ENCODE data around the gene NDUFAF3.
"Not testable (repeated sequence)": the region's sequence is repeated elsewhere in the genome, so short reads cannot be mapped to it uniquely, and the experiment has no call there.

The NDUFAF3 gene

DNA sequence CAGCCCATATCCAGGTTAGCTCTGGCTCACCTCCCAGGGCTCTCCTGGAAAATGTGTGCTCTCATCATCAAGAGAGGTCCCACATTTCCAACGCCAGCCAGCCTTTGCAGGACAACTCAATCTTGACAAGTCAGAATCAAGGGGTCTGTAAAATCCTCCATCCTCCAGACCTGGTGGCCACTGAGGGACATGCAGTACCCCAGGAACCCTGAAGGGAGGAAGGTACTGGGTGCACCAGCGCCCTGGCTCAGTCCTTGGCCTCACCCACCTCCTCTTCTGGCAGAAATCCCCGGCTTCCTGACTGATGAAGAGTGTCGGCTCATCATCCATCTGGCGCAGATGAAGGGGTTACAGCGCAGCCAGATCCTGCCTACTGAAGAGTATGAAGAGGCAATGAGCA, 20.8 kb upstream of the NDUFAF3 start:
- DNase-seq = no peak

DNA sequence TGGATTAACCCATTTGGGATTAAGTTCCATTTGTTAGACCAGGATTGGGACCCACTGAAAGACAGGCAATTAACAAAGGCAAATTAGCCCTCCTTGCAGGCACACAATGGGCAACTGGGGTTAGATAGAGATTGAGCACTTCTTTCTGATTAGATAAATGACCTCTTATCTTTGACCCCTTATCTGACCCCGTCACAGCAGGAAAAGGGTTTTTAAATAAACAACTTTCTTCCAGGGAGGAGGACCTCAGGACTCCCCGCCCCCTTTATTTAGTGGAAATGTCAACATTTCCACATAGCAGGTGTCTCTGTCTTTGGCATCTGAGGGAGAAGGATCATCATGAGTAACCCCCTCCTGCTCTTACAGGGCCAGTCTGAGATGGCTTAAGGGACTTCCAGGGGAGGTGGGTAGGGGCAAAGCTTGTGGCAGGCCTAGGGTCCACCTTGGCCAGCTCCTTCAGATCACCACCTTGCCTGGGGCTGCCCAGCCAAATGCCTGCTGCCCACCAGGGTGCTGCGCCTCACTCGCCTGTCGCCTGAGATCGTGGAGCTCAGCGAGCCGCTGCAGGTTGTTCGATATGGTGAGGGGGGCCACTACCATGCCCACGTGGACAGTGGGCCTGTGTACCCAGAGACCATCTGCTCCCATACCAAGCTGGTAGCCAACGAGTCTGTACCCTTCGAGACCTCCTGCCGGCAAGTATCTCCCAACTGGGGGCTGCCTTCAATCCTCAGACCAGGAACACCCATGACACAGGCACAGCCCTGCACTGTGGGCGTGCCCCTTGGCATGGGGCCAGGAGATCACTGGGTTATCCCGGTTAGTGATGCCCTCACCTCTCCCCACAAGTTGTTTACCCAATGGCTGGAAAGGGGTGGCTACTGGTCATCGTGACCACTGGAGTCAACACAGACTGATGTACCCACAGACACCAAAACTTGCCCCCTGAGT, 17.3 kb upstream of the NDUFAF3 start:
- DNase-seq = no peak

DNA sequence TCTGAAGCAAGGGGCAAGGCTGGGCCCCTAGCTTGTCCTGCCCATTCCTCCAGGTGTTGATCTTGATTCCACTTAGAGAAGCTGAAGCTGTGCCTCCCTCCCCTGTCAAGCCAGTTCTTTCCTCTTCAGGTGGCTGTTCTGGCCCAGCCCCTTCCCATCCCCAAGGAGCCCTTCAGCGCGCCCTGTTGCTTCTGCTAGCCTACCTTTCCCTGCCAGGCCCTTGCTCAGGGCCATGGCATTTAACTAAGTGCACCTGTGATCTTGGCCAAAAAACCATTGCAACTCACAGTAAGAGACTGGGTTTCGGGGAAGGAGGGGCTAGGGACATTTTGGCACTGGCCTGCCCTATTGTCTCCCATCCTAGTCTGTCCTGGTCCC, 16.6 kb upstream of the NDUFAF3 start:
- DNase-seq = no peak

DNA sequence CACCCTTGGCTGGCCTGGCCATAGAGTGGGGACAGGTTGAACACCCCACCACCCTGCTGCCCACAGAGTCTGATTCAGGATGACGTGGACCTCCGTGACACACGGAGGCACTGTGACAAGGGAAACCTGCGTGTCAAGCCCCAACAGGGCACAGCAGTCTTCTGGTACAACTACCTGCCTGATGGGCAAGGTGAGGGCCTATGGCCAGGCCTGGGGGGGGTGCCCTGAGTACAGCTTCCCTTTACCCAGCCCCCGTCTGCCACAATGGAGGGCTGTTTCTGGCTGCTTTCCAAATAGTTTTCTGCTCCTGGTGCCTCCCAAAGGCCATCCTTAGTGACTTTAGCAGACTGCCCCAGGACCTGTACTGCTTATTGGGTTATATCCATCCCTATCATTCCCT, 15.9 kb upstream of the NDUFAF3 start:
- no peak for DNase-seq

DNA sequence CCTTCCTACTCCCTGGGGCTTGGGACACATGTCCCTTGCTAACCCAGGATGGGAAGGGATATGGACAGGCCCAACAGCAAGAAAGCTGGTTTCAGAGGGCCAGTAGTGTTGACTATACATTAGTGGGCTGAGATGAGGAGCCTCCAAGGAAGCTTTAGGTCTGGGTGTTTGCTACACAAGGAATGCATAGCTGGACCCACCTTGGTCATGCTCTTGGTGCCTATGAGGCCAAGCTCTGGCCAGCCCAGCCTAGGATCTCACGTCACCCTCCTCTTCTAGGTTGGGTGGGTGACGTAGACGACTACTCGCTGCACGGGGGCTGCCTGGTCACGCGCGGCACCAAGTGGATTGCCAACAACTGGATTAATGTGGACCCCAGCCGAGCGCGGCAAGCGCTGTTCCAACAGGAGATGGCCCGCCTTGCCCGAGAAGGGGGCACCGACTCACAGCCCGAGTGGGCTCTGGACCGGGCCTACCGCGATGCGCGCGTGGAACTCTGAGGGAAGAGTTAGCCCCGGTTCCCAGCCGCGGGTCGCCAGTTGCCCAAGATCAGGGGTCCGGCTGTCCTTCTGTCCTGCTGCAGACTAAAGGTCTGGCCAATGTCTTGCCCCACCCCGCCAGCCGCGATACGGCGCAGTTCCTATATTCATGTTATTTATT, 15.4 kb upstream of the NDUFAF3 start:
- peak in 1 of 2 donors; percentile 23 for DNase-seq

DNA sequence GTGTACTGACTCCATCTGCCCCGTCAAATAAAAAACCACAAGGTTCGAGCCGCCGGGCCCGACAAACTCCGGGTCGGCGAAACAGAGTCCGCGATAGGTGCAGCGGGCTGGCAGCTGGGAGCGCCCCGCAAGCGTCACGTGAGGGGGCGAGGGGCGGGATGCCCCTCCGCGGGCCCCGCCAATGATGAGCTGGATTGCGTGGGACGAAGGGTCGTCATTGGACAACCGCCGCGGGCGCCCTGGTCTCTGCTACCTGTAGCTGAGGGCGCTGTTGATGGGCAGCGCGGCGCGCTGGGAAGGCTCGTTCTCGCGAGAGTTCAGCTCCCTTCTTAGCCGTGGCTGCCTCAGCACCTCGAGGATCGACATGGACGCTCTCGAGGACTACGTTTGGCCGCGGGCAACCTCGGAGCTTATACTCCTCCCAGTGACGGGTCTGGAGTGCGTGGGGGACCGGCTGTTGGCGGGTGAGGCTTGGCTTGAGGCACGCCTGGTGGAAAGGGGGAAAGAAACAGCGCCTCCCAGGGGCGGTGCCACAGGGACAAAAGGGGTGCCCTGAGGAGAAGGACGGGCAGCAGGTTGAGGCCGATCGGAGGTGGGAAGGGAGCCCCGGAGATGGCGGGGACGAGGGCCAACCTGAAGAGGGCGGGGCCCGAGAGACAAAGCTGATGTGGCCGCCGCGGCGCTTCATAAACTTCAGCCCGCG, 14.7 kb upstream of the NDUFAF3 start, which contains the start of gene WDR6:
Gene WDR6, plus strand, starts transcription at position 324 of the 703 bp plus-strand sequence. Its CDS starts 41 bp downstream, at position 365.
- DNase-seq = peak; percentile 98

DNA sequence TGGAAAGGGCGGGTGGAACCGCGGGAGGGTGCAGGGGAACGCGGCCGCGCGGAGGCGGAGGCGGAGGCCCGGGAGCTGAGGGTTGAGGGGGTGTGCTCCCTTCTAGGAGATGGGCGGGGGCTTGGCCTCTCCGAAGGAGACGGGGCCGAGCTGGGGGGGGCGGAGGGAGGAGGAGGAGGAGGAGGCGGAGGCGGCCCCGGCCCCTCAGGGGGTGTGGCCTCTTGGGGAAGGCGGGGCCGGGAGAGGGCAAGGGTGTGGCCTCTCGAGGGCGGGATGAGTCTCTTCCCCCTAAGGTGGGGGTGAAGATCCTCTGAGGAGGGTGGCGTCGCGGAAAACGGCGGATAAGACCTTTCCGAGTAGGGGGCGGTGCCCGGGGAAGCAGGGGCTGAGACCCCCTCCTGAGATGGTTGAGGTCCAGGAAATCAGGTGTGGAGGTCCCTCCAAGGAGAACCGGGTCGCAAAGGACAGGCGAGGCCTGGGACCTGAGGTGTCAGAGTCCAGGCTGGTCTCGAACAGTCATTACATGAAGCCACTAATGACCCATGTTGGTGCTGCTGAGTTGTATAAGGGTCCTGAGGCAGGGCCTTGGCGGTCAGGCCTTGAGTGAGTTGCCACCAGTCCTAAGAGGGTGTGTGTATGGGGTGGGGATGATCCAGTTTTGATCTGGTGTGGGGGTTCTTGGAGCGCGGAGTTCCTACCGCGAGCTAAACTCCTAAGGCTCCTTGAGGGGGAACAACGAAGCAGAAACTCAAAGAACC, 14.0 kb upstream of the NDUFAF3 start:
- peak; percentile 87 to 93 for DNase-seq

DNA sequence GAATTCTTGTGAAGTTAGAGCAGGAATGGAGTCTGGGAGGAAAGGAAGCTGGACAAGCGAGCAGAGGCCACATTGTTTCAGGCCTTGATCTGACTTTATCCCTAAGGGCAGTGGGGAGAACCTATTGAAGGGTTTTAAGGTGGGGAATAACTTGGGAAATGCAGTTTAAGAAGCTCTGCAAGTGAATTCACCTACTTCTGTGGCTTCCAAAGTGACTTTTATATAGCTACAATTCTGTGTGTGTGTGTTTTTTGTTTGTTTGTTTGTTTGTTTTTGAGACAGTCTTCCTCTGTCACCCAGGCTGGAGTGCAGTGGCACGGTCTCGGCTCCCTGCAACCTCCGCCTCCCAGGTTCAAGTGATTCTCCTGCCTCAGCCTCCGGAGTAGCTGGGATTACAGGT, 13.3 kb upstream of the NDUFAF3 start:
- DNase-seq = not testable (repeated sequence)

DNA sequence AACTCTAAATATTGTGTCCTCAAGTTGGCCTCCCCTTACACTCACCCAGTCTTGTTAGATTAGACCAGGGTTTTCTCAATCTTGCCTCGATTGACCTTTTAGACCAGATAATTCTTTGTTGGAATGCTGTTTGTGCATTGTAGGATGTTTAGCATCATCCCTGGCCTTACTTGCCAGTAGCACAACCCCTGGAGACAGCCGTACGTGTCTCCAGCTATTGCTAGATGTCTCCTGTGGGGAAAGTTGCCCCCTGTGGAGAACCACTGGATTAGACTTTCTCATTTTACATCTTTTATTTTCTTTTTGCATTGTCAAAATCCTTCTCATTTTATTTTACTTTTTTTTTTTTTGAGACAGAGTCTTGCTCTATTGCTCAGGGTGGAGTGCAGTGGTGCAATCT, 12.5 kb upstream of the NDUFAF3 start:
- no peak for DNase-seq

DNA sequence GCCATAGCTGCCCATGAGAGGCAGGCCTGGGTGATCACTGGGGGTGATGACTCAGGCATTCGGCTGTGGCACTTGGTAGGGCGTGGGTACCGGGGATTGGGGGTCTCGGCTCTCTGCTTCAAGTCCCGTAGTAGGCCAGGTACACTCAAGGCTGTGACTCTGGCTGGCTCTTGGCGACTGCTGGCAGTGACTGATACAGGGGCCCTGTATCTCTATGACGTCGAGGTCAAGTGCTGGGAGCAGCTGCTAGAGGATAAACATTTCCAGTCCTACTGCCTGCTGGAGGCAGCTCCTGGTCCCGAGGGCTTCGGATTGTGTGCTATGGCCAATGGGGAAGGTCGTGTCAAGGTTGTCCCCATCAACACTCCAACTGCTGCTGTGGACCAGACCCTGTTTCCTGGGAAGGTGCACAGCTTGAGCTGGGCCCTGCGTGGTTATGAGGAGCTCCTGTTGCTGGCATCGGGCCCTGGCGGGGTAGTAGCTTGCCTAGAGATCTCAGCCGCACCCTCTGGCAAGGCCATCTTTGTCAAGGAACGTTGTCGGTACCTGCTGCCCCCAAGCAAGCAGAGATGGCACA, 9.4 kb upstream of the NDUFAF3 start:
- no peak for DNase-seq

DNA sequence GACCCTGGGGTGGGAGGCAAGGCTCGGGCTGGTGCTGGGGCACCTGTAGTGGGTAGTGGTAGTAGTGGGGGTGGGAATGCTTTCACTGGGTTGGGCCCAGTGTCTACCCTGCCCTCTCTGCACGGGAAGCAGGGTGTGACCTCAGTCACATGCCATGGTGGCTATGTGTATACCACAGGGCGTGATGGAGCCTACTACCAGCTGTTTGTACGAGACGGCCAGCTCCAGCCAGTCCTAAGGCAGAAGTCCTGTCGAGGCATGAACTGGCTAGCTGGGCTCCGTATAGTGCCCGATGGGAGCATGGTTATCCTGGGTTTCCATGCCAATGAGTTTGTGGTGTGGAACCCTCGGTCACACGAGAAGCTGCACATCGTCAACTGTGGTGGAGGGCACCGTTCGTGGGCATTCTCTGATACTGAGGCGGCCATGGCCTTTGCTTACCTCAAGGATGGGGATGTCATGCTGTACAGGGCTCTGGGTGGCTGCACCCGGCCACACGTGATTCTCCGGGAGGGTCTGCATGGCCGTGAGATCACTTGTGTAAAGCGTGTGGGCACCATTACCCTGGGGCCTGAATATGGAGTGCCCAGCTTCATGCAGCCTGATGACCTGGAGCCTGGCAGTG, 8.7 kb upstream of the NDUFAF3 start:
- DNase-seq = no peak

DNA sequence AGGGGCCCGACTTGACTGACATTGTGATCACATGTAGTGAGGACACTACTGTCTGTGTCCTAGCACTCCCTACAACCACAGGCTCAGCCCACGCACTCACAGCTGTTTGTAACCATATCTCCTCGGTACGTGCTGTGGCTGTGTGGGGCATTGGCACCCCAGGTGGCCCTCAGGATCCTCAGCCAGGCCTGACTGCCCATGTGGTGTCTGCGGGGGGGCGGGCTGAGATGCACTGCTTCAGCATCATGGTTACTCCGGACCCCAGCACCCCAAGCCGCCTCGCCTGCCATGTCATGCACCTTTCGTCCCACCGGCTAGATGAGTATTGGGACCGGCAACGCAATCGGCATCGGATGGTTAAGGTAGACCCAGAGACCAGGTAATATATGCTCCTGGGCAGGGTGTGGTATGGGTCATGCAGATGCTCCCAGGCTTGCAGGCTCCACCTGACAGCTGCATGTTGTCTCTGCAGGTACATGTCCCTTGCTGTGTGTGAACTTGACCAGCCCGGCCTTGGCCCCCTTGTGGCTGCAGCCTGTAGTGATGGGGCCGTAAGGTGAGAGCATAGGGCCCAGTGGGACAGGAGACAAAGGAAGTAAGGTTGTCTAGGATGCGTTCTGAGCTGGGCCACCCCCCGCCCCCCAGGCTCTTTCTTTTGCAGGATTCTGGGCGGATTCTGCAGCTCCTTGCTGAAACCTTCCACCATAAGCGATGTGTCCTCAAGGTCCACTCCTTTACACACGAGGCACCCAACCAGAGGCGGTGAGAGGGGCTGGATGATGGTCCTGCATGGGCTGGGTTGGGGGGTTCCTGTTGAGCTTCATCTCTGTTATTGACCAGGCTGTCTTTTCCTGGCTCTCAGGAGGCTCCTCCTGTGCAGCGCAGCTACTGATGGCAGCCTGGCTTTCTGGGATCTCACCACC, 7.9 kb upstream of the NDUFAF3 start:
- DNase-seq = peak; percentile 50 to 68

DNA sequence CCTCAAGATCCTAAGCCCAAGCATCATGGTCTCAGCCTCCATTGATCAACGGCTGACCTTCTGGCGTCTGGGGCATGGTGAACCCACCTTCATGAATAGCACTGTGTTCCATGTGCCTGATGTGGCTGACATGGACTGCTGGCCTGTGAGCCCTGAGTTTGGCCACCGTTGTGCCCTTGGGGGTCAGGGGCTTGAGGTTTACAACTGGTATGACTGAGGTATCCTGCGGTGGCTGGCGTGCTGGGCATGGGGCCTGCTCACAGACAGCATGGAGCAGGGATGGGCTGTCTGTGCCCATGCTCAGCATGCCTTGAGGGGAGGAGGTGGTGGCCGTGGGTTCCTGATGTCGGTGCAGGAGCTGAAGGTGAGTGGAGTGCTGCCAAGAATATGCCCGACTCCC, 6.8 kb upstream of the NDUFAF3 start:
- no peak for DNase-seq

DNA sequence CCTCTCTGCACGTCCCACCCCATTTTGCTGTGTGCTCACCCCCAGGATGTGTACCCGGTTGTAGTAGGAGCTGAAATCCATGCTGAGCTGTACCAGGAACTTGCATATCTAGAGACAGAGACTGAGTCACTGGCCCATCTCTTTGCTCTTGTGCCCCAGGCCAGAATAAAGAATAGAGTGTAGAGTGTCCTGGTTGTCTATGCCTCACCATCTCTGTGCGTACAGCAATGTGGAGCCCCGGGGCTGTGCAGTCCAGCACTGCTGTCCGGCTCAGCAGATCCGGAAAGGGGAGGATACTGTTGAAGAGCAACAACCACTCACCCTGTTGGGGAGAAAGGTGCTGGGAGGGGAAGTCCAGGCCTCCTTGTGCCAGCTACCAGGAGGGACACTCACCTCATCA, 6.2 kb upstream of the NDUFAF3 start:
- no peak for DNase-seq

DNA sequence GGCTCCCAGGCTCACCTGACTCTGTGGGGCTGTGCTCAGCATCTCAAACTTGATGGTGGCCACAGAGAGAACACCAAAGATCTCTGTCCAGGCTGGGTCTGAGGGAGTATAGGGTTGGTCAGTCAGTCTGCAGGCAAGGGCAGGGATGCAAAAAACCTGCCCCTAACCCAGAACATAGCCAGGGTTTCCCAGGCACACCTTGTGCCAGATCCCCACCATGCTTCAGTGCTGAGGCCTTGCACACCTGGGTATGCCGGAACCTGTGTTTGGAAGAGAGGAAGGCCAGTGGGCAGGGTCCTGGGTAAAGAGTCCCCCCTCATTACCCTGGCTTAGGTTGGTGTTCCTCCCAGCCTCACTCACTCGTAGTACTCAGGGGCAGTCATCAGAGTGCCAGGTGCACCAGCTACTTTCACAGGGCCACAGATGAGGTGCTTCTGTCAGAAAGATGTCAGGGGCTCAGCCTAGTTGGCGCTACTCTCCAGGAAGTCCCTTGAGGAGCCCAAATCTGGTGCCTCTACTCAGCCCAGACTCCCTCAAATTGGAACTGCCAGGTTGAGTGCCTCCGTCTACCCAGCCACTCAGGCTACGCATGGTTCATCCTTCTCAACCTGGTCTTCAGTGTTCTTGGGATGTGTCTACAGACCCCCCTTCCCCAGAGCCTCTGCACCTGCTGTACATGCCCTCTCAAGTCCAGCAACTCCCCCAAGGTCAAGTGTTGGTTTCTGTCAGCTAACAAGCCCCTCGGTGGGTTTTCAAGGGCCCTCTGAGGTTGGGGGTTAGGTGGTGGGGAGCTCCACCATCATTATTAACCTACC, 5.3 kb upstream of the NDUFAF3 start:
- DNase-seq = no peak

DNA sequence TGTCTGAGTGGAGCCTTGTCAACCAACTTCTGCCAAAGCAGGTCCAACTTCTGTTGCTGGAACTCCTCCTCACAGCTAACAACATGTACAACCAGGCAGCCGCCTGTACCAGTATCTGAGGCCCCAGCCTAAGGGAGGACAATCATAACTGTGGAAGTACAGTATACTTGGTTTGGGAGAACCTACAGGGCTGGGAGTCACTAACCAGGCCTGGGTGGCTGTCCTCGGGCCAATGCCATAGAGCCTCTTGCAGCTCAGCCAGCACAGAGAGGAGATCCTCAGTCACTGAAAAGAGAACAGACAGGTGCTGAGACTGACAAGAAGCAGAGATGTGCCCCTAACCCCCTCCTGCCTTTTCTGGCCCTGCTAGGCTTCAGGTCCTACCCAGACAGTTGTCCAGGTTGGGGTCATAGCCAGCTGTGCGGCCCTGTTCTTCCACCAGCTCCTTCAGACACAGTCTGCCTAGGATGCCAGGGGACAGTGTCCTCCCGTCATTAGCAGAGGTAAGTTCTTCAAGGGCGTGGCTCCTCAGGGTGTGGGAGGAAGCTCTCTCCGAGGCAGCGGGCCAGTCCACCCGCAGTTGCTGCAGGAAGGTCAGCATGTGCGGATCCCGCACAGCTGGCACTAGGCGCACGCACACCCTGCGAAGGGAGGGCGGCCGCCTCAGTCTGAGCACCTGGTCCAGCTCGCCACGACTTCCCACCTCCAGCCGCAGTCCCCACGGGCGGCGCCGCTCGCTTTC, 4.5 kb upstream of the NDUFAF3 start:
- no peak for DNase-seq

DNA sequence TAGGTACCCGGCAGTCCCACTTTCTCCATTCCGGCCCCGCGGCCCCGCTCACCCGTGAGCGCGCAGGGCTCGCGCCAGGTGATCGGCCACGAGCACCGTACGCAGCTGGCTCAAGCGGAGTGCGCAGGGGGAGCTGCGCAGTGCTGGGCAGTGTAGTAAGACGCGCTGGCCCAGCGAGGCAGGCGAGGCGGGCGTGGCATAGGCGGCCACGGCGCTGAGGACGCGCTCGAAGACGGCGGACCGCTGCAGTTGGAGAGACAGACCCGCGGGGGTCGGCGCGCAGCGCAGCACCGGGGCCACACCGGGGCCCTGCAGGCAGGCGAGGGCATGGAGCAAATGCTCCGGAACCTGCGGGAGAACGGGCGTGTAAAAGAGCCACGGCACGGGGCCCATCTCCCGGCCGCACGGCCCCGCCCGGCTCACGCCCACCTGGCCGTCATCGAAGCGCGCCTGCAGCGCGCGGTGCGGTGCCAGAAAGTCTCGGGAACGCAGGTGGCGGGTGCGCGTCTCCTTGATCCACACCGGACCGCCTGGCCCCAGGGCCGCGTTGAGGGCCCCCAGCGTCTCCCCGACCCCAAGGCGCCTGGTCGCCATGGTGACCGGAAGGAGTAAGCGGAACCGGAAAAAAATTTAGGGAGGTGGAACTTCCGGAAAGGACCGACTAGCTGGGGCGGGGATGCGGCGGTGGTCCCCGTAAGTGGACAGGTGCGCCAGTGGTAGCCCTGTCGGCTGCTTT, 3.8 kb upstream of the NDUFAF3 start, which contains the start of gene DALRD3:
Gene DALRD3, minus strand, starts transcription at position 610 of the 736 bp plus-strand sequence. Its CDS starts 16 bp downstream, at position 594.
- DNase-seq = peak; percentile 42 to 70

DNA sequence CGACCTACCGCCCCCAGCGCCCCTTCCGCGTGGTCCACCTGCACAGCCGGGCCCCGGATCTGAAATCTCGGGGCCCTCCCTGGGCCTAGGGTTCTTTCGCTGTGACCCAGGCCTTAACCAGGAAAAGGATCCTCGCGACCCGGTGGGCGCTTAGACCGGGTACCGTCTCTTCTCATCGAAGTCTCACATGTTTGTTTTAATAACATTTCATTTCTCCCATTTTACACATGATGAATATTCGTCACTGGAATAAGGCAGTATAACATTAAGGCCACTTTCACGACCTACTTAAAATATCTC, 3.3 kb upstream of the NDUFAF3 start:
- DNase-seq = no peak

Data from CD4-positive, alpha-beta T cell treated with Interferon alpha-2 for 1 hour (primary cell).